HS-5 (cell line): ENCODE results near the gene COPE.

ENCODE experiments used
- DNase-seq: peaks from one replicate; pipeline ENCODE4 v3.0.0-alpha.2; 2012; ENCODE audit warnings: low read depth

COPE gene

DNA sequence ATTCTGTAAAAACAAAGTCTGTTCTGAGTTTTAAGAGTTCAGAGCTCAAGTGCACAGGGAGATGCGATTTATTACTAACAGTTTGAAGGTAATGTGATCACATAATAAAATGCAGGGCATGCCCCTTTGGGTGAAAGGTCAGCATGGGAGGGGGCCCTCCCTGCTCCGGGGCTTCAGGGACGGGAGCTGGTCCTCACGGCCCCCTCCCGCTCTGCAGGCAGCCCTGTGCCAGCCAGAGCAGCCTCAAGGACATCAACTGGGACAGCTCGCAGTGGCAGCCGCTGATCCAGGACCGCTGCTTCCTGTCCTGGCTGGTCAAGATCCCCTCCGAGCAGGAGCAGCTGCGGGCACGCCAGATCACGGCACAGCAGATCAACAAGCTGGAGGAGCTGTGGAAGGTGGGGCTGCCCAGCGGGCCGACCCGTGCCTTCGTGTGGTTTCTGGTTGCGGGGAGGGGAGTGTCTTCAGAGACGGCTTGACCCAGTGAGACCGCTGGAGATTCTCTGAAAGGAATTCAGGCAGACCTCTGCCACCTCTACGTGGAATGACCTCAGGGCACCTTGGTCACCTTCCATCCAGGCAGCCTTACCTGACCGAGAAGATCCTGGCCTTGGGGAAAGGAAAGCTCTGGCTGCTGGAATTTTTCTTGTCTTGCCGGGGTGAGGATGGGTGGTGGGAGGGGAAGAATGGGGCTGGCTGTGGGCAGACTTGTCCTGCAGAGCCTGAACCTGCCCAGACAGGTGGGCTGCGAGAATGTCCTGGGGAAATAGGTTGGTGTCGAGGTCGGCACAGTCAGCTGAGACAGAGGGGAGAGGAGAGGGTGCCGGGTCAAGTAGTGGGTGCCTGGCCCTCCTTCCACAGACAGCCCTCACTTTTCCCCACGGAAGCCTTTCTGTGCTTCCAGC lies 68.5 kb downstream of the COPE start:
- no peak for DNase-seq

DNA sequence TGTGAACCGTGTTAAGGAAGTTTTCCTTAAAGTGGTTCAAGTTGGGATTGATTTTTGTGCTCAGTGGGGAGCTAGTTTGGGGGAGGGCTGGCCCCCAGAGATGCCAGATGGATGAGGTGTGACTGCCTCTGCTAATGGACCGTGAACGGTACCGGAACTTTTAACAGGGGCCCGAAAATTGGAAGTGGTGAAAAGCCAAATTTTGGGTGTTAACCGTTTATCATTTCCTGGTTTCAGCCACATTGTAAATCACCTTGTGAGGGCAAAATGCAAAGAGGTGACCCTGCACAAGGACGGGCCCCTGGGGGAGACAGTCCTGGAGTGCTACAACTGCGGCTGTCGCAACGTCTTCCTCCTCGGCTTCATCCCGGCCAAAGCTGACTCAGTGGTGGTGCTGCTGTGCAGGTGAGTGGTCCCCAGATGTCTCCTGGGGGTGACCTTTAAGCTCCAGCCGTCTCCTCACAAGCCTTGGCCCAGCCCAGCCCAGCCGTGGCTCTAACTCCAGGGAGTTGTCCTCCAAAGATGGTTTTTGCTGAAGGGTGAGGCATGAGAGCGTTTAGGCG lies 69.3 kb downstream of the COPE start:
- no peak for DNase-seq
